ENCODE results near the gene ZNF700.
A peak's percentile ranks its signal among the peaks of the same experiment; 100 is the strongest.
"Not testable (repeated sequence)": the region's sequence is repeated elsewhere in the genome, so short reads cannot be mapped to it uniquely, and the experiment has no call there.

Gene ZNF700

DNA sequence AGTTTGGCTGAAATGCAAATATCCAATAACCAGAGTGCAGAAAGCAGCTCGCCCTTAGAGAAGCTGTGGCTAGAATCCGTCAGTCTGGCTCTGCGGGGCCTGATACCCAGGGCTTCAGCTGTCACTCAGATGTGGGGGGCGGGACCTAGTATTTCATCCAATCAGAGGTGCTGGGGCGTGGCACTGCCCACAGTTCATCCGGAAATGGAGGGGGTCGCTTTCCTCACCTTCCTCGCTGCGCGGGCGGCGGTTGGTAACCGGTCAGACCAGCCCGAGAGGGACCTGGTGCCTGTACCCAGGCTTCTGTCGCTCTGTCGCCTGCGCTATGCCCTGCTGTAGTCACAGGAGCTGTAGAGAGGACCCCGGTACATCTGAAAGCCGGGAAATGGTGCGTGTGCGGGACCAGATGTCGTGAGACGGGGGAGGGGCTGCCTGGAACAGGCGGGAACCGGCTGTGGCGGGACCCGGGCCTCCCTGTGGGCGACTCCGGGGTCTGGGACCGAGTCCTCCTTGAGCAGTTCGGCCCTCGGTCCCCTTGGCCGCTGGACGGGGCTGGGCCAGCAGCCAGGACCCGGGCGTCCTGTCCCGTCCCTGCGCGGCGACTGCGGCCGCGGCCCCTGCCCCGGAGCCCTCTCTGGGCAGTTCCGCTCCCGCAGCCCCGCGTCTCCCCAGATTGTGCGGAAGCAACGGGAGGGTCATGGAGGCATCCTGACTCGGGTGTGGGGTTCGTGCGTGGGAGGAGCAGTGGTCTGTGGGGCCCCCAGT, at the start of gene ZNF700:
Gene ZNF700 (plus strand): TSS at position 222 of the 765 bp plus-strand sequence. CDS start 104 bp downstream, at position 326.
- DNase-seq: peak; percentile 95 to 96

DNA sequence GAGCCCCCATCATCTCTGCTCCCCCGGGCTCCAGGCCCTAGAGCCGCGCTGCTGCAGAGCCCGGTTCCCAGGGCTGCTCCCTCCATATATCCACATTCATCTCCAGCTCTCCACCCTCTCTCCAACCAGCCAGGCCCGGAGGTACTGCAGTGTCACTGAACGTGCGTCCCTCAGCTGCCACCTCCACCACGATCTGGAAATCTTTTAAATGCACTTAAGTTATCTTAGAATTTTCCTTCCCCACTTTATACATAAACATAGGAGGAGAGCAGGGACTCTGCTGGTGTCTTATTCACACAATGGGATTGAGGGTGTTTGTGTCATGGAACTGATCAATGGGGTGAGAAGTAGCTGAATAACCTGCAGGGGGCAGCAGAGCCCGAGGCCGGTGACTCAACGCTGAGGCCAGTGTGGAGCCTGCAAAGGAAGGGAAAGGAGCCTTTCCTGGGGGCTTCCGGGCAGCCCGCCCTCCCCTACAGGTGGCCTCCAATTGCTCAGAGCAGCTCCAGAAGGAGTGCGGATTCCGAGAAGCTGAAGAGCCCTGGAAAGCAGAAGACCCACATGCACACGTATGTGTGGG, 45.1 kb upstream of the ZNF700 start:
- peak in 1 of 2 experiments; percentile 6 for DNase-seq

DNA sequence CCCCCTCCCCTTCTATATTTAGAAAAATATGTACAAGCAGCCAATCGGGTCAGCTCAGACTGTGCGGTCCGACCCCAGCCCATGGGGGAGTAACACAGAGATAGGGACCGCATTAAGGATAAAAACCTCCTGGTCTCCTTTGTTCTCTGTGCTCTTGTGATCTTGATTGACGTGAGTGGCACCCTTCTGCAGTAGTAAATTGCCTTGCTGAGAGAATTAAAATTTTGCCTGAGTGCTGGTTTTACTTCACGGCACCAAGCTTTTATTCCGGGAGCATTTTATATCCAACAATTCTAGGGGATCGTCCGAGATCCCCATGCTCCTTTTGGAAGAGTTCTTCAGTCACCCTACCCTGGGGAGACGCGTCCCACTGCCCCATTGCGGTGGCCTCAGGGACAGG, 44.3 kb upstream of the ZNF700 start:
- DNase-seq: no peak

DNA sequence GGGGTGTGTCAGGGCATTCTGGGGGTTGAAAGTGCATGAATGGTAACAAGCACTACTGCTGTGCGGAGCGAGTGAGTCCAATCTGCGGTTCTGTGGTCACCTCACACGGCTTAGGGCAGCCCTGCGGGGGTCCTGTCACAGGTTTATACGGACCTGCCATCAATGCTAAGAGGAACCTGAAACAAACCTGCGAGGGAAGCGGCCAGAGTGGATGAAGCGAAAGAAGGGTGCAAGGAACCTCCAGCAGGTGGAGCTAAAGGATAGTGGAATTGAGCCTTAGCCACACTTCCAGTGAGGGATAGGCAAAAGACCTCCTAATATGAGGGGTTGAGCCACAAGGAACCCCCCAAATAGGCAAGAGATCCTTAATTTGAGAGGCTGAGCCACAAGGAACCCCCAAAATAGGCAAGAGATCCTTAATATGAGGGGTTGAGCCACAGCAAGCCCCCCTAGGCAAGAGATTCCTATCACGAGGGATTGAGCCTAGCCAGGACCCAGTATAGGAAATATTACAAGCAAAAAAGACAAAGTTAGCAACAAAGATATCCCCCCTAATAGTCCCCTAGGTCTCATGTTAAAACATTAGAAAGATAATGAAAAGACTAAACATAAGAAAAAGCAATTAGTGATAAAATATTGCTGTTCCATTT, 43.6 kb upstream of the ZNF700 start:
- peak; percentile 70 to 90 for DNase-seq

DNA sequence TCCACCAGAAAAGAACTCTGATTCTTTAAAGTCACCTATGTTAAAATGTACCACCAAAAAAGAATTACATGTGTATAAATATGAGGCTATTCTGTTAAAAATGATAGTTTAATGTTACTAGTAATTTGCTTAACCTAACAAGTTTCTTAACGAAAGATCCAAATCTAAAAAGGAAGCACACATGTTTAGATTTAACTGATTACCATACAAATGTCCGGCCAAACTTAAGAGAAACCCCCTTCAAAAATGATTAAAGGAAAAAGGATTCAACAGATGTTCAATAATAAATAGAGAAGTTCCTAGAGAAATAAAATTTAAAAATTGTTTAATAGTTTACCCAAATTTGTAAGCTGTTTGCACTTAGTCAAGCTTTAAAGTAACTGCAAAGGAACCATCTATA, 42.3 kb upstream of the ZNF700 start:
- no peak for DNase-seq

DNA sequence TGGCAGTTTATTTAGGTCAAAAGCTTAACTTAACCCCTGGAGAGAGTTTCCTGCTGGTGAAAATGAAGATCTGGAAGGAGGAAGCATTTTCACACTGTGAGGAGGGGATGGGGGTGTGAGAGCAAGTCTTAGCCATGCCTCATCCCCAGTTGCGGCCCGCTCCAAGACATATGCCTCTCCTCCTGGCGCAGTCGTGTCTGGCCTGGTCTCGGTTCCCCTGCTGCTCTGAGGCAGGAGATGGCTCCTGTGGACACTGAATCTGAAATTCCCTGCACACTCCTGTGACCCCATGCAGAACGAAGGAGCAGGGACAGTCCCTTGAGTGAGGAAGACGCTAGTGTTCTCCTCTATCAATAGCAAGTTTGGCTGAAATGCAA, 37.7 kb upstream of the ZNF700 start:
- DNase-seq: peak; percentile 48 to 62

DNA sequence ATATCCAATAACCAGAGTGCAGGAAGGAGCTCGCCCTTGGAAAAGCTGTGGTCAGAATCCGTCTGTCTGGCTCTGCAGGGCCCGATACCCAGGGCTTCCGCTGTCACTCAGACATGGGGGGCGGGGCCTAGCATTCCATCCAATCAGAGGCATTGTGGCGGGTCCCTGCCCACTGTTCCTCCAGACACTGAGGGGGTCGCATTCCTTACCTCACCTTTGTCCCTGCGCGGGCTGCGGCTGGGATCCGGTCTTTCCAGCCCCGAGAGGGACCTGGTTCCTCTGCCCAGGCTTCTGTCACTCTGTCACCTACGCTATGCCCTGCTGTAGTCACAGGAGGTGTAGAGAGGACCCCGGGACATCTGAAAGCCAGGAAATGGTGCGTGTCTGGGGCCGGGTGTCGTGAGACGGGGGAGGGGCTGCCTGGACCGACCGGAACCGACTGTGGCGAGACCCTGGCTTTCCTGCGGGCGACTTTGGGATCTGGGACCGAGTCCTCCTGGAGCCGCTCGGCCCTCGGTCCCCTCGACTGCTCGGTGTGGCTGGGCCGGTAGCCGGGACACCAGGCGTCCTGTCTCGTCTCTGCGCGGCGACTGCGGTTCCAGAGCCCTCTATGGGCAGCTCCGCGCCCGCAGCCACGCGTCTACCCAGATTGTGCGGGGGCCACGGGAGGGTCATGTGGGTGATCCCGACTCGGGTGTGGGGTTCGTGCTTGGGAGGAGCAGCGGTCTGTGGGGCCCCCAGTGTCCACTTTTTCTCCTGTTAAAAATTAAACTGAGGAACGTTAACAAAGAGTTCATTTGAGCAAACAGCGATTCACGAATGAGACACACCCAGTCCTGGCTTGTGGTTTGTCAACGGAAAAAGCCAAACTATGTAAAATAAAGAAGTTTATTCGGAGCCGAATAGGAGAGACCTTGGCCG, 37.0 kb upstream of the ZNF700 start, which contains the start of gene ZNF69:
Gene ZNF69 (plus strand): TSS at position 172 of the 921 bp plus-strand sequence. CDS start 142 bp downstream, at position 314.
- peak; percentile 84 to 88 for DNase-seq

DNA sequence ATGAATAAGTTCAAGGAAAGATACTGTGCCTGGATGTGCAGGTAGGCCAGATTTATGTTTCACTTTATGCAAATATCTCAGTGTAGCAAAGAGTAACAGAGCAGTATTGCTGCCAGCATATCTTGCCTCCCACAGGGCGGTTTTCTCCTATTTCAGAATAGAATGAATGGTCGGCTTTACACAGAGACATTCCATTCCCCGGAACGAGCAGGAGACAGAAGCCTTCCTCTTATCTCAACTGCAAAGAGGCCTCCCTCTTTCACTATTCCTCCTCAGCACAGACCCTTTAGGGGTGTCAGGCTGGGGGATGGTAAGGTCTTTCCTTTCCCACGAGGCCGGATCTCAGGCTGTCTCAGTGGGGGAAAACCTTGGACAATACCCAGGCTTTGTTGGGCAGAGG, 35.0 kb upstream of the ZNF700 start:
- not testable (repeated sequence) for DNase-seq

DNA sequence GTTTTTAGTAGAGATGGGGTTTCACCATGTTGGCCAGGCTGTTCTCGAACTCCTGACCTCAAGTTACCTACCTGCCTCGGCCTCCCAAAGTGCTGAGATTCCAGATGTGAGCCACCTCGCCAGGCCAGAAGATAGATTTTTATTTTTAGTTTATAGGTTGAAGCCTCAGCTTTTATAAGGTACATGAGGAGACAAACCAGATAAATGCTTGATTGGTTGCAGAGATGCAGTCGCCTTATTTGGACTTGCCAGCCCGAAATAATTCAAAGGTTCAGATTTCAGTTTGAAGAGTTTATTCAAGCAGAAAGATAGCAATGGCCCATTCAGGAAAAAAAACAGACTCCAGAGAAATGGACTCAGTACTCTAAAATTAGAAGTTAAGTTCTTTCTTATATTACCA, 34.3 kb upstream of the ZNF700 start:
- DNase-seq: no peak

DNA sequence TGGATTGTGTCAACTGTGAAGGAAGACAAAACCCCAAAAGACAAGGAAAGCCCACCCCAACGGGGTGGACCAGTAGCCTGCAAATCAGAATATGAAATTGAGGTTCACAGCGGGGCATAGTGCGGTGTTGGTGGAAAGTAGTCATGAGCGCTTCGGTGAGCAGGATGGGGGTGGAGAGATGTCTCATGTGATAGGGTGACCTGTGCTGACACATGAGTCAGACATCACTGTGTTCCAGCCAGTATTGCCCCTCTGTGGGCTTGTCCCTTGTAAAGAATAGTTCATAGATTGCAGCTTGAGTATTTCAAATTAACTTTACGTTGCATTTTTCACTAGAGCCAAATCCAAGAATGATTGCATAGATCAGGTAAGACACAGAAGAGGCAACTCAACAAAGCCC, 30.1 kb upstream of the ZNF700 start:
- no peak for DNase-seq

DNA sequence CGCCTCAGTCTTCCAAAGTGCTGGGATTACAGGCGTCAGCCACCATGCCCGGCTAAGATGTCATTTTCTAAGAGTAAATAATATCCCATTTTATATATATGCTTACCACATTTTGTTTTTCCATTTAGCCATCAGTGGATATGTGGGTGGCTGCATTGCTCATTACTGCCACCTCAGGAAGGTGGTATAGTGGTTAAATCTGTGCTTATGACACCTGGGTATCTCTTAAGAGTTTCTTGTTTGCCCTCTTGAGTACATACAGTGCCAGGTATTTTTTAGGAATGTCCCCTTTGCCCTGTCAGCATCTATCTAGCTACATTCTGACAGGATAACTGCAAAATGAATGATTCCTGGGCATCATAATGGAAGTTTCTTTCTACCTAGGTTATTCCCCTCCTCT, 22.7 kb upstream of the ZNF700 start:
- DNase-seq: no peak

DNA sequence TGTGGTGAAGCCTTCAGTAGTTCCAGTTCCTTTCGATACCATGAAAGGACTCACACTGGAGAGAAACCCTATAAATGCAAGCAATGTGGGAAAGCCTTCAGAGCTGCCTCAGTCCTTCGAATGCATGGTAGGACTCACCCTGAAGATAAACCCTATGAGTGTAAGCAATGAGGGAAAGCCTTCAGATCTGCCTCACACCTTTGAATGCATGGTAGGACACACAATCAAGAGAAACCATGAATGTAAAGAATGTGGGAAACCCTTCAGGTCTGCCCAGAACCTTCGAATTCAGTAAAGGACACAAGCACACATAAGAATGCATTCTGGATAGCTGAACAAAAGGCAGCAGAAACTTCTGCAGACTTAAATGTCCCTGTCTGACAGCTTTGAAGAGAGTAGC, 19.0 kb upstream of the ZNF700 start:
- no peak for DNase-seq

DNA sequence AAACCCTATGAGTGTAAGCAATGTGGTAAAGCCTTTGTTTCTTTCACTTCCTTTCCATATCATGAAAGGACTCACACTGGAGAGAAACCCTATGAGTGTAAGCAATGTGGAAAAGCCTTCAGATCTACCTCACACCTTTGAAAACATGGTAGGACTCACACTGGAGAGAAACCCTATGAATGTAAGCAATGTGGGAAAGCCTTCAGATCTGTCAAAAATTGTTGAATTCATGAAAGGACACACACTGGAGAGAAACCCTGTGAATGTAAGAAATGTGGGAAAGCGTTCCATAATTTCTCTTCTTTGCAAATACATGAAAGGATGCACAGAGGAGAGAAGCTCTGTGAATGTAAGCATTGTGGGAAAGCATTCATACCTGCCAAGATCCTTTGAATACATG, 13.0 kb upstream of the ZNF700 start:
- not testable (repeated sequence) for DNase-seq

DNA sequence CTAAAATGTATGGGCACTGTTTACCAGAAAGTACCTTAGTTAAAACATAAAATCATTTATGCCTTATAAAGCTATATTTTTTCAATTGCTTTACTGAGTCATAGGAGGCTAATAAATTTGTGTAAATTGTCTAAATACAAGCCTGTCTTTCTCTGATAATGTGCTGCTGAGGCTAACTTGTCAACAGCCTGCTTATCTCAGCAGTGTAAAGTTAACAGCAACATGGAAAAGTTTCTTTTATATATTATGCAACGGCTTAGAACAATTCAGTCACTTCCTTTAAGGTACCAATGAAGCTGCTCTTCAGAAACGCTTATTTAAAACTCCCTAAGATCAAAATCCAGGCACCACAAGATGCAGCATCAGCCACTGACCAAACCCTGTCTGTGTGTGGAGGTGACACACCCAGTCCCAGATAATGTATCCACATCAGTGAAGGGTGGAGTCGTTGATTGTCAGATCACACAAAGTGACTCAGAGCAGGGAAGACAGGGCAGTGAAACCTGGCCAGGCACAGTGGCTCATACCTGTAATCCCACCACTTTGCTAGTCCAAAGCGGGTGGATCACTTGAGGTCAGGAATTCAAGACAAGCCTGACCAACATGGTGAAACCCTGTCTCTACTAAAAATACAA, 10.4 kb upstream of the ZNF700 start:
- DNase-seq: not testable (repeated sequence)

DNA sequence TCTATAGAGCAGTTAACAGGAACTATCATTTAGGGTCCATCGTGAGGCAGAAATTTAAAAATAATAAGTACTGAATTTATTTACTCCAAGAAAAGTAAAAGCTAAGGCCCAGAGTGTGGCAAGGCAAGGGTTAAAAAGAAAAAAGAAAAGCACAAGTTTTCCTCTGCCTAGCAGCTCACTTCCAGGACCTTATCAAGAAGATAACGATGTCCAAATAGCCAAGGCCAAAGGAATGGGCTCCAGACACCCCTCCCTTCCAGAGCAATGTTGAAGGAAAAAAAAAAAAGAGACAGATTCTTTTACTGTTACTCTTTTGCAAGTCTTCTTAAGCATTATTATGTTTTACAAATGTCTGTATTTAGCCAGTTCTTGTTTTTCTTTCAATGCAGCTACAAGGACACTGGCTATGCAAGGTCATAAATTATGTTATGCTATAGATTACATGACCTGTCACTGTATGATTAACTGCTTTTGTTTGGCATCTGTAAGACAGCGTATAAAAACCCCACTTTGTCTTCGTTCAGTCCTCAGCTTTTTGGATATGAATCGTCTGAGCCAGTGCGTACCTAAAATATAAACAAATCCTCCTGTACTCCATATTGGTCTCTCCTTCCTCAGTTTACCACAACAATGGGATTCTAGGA, 2.9 kb upstream of the ZNF700 start:
- no peak for DNase-seq

DNA sequence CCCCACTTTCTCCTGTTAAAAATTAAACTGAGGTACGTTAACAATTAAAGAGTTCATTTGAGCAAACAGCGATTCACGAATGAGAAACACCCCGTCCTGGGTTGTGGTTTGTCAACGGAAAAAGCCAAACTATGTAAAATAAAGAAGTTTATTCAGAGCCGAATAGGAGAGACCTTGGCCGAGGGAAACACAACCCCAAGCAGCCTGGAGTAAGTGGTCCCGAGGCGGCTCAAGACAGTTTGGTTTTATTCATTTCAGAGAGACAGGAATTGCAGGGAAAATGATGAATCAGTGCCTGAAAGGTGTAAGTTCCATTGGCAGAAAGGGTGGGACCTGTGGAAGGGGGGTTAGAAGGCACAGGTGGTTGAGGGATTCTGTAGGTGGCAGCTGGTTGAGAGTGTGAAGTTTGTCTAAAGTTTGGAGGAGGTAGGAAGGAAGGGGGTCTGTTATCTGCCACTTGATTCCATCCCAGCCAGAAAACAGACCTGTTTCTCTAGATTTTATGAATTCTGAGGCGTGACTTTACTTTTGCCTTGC, 812 bp downstream of the ZNF700 start:
- DNase-seq: not testable (repeated sequence)

DNA sequence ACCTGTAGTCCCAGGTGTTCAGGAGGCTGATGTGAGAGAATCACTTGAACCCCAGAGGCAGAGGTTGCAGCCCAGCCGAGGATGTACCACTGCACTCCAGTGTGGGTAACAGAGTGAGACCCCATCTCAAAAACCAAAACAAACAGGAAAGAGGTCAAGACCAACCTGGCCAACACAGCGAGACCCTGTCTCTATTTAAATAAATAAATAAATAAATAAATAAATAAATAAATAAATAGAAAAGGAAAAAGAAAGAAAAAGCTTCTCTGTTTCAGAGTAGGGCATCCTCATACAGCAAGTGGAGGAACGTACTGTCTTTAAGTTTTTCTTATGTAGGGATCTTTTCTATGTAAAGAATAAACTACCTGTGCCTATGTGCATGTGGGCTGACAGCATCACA, 2.3 kb downstream of the ZNF700 start:
- DNase-seq: no peak

DNA sequence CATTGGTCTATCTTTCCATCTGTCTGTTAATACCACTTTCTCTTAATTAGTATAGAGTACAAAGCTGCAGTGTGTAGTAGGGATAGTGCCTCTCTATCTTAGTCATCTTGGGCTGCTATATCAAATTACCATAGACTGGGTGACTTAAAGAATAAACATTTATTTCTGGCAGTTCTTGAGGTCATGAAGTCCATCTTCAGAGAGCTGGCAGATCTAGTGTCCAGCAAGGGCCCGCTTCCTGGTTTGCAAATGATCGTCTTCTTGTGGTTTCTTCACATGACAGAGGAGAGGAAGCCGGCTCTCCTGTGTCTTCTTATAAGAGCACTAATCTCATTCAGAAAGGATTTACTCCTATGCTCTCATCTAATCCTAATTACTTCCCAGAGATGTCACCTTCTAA, 6.1 kb downstream of the ZNF700 start:
- DNase-seq: no peak

DNA sequence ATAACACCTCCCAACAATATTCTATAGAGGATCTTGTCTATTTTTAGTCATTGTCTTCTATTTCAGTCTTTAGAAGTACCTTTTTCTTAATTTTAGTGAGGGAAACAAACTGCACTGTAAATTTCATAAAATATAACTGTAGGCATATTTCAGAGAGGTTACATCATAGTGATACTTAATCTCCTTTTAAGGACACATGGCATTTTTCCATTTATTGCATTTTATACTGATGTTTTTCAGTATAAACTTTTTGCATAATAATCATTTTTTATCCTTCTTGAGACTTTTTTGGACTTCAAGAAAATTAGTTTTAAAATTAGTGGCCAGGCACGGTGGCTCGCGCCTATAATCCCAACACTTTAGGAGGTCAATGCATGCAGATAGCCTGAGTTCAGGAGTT, 6.6 kb downstream of the ZNF700 start:
- no peak for DNase-seq

DNA sequence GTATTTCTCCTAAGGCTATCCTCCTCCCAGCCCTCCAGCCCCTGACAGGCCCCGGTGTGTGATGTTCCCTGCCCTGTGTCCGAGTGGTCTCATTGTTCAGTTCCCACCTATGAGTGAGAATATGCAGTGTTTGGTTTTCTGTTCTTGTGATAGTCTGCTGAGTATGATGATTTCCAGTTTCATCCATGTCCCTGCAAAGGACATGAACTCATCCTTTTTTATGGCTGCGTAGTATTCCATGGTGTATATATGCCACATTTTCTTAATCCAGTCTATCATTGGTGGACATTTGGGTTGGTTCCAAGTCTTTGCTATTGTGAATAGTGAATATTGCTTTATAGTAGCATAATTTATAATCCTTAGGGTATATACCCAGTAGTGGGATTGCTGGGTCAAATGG, 10.9 kb downstream of the ZNF700 start:
- not testable (repeated sequence) for DNase-seq

DNA sequence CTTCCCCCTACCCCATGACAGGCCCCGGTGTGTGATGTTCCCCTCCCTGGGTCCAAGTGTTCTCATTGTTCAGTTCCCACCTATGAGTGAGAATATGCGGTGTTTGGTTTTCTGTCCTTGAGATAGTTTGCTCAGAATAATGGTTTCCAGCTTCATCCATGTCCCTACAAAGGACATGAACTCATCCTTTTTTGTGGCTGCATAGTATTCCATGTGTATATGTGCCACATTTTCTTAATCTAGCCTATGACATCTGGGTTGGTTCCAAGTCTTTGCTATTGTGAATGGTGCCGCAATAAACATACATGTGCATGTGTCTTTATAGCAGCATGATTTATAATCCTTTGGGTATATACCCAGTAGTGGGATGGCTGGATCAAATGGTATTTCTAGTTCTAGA, 13.5 kb downstream of the ZNF700 start:
- DNase-seq: not testable (repeated sequence)

Data from Kasumi-1 (cell line).